Activated naive CD8-positive, alpha-beta T cell treated with anti-CD3 and anti-CD28 coated beads, Interleukin-2, amount 50 U/mL, for 24 hours (primary cell): ENCODE data around the gene MYO6.
"Not testable (repeated sequence)": the region's sequence is repeated elsewhere in the genome, so short reads cannot be mapped to it uniquely, and the experiment has no call there.

Experiments used
- ATAC-seq: fragments of 150-1000 bp; cut with Tn5 transposase; one replicate; pipeline ENCODE4 v1.10.0; 2021
- DNase-seq: peaks from one replicate; pipeline ENCODE4 v3.0.0; 2021
- H3K27ac Mint-ChIP-seq: one replicate; pipeline ENCODE4 v1.8.0; 2021; ENCODE audit warnings: mild to moderate bottlenecking, mixed read lengths
- H3K27me3 Mint-ChIP-seq: one replicate; pipeline ENCODE4 v1.8.0; 2021; ENCODE audit warnings: mixed read lengths
- H3K36me3 Mint-ChIP-seq: one replicate; pipeline ENCODE4 v1.8.0; 2021; ENCODE audit warnings: low read depth, mixed read lengths
- H3K4me1 Mint-ChIP-seq: one replicate; pipeline ENCODE4 v1.8.0; 2021; ENCODE audit warnings: mixed read lengths
- H3K4me3 Mint-ChIP-seq: one replicate; pipeline ENCODE4 v1.8.0; 2021; ENCODE audit warnings: mild to moderate bottlenecking, moderate library complexity, mixed read lengths
- H3K9me3 Mint-ChIP-seq: one replicate; pipeline ENCODE4 v1.8.0; 2021; ENCODE audit warnings: mixed read lengths

Gene MYO6

DNA sequence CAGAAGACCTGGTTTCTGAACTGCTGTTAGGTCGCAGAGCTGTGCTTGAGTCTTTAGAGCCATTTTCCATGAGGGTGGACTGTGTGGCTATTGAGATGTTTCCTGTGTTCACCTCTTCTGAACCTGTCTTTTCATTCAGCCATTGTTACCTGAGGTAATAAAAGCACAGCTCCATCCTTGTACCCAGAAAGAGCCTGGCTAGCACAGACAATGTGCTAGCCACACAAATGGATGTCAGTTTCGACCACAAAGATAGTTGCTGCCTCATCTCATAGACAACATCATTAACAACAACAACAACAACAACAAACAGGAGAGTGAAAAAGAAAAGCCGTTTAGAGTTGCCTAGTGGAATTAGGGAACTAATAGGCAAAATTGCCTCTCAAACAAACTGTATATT lies 114.7 kb downstream of the MYO6 start:
- no peaks in the 10 kb centered on the region for H3K4me1 Mint-ChIP-seq
- H3K27me3 Mint-ChIP-seq, result peaks cover 2% of the 10 kb centered on the region
- DNase-seq (no peak), ATAC-seq (no peak)
- H3K27ac Mint-ChIP-seq, result no peak overlapping the region
- H3K9me3 Mint-ChIP-seq, result no peaks in the 10 kb centered on the region
- H3K4me3 Mint-ChIP-seq, result no peak overlapping the region
- no peaks in the 10 kb centered on the region for H3K36me3 Mint-ChIP-seq

GRCh38 chr6:75864446-75864845 lies 115.4 kb downstream of the MYO6 start:
- H3K4me1 Mint-ChIP-seq, result no peaks in the 10 kb centered on the region
- ATAC-seq, result no peak
- no peak for DNase-seq
- no peaks in the 10 kb centered on the region for H3K36me3 Mint-ChIP-seq
- H3K4me3 Mint-ChIP-seq, result no peak overlapping the region
- peaks cover 2% of the 10 kb centered on the region for H3K27me3 Mint-ChIP-seq
- H3K27ac Mint-ChIP-seq, result no peak overlapping the region
- no peaks in the 10 kb centered on the region for H3K9me3 Mint-ChIP-seq

DNA sequence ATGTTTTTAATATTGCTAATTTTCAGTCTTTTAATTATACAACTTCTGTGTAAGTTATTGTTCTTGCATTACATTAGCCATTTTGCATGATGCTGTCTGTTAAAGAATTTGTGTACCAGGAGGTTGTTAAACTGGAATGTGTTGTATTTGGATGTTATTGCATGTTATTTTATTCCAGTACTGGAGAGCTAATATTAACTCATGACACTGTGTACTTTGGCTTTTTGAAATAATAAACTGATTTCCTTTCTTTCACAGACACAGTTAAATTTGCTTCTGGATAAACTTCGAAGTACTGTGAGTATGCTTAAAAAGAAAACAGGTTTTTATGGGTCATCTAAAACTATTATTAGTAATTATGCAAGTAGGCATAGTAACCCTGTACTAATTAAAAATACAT lies 121.3 kb downstream of the MYO6 start:
- Mint-ChIP-seq H3K9me3 (no peaks in the 10 kb centered on the region), H3K36me3 (no peaks in the 10 kb centered on the region), H3K27me3 (no peaks in the 10 kb centered on the region), H3K27ac (no peak overlapping the region), H3K4me3 (no peak overlapping the region), H3K4me1 (no peaks in the 10 kb centered on the region)
- DNase-seq, result no peak
- no peak for ATAC-seq

- Mint-ChIP-seq H3K9me3 (no peaks in the 10 kb centered on the region), H3K27me3 (no peaks in the 10 kb centered on the region), H3K27ac (no peak overlapping the region), H3K4me3 (no peak overlapping the region), H3K36me3 (no peaks in the 10 kb centered on the region), H3K4me1 (no peaks in the 10 kb centered on the region)
- DNase-seq (no peak), ATAC-seq (no peak)
These were observed 125.2 kb downstream of the MYO6 start for GRCh38 chr6:75874224-75874623.

GRCh38 chr6:75876152-75876551 lies 127.1 kb downstream of the MYO6 start:
- no peaks in the 10 kb centered on the region for H3K4me1 Mint-ChIP-seq

DNA sequence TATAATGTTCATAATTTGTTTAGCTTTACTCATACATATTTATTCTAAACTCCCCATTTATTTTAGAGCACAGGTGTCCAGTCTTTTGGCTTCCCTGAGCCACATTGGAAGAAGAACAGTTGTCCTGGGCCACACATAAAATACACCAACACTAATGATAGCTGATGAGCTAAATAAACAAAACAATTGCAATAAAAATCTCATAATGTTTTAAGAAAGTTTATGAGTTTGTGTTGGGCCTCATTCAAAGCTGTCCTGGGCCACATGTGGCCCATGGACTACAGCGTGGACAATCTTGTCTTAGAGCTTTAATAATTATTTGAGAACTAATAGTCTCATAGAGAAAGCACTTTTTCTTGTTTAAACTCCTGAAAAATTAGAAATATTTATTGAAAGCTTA lies 131.3 kb downstream of the MYO6 start:
- Mint-ChIP-seq H3K27me3 (no peaks in the 10 kb centered on the region), H3K4me1 (no peaks in the 10 kb centered on the region), H3K4me3 (no peak overlapping the region), H3K9me3 (no peaks in the 10 kb centered on the region), H3K27ac (no peak overlapping the region), H3K36me3 (no peaks in the 10 kb centered on the region)
- no peak for DNase-seq
- ATAC-seq, result no peak

More at GRCh38 chr6:75876152-75876551, 127.1 kb downstream of the MYO6 start:
- no peak overlapping the region for H3K4me3 Mint-ChIP-seq
- ATAC-seq (no peak), DNase-seq (no peak)
- no peaks in the 10 kb centered on the region for H3K9me3 Mint-ChIP-seq
- no peak overlapping the region for H3K27ac Mint-ChIP-seq
- H3K36me3 Mint-ChIP-seq, result no peaks in the 10 kb centered on the region
- H3K27me3 Mint-ChIP-seq, result no peaks in the 10 kb centered on the region

- DNase-seq, result no peak
- H3K4me3 Mint-ChIP-seq, result no peak overlapping the region
- H3K27ac Mint-ChIP-seq, result no peak overlapping the region
- peak; percentile 24 for ATAC-seq
- no peaks in the 10 kb centered on the region for H3K4me1 Mint-ChIP-seq
- H3K27me3 Mint-ChIP-seq, result no peaks in the 10 kb centered on the region
- H3K36me3 Mint-ChIP-seq, result no peaks in the 10 kb centered on the region
- H3K9me3 Mint-ChIP-seq, result no peaks in the 10 kb centered on the region
These were observed 133.7 kb downstream of the MYO6 start for GRCh38 chr6:75882734-75883133.

DNA sequence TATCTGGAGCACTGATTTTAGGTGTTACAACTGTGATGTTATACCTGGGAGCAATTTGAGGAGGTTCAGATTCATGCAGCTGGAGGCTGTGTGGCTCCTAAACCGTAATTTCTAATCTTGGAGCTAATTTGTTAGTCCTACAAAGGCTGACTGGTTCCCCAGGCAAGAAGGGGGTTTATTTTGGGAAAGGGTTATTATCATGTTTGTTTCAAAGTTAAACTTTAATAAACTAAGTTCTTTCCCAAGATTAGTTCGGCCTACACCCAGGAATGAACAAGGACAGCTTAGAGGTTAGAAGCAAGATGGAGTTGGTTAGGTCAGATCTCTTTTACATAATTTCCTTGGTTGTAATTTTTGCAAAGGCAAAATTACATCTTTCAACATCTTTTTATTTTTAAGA lies 135.8 kb downstream of the MYO6 start:
- no peak for ATAC-seq
- Mint-ChIP-seq H3K4me3 (no peak overlapping the region), H3K36me3 (no peaks in the 10 kb centered on the region), H3K4me1 (no peaks in the 10 kb centered on the region), H3K27ac (no peak overlapping the region), H3K27me3 (no peaks in the 10 kb centered on the region), H3K9me3 (no peaks in the 10 kb centered on the region)
- DNase-seq, result no peak

GRCh38 chr6:75892384-75892783 lies 143.3 kb downstream of the MYO6 start:
- ATAC-seq (no peak), DNase-seq (no peak)
- no peaks in the 10 kb centered on the region for H3K36me3 Mint-ChIP-seq
- no peaks in the 10 kb centered on the region for H3K4me1 Mint-ChIP-seq
- H3K27me3 Mint-ChIP-seq, result no peaks in the 10 kb centered on the region
- no peaks in the 10 kb centered on the region for H3K9me3 Mint-ChIP-seq
- no peak overlapping the region for H3K27ac Mint-ChIP-seq
- H3K4me3 Mint-ChIP-seq, result no peak overlapping the region

- no peak overlapping the region for H3K27ac Mint-ChIP-seq
- H3K4me3 Mint-ChIP-seq, result no peak overlapping the region
- H3K4me1 Mint-ChIP-seq, result no peaks in the 10 kb centered on the region
- H3K36me3 Mint-ChIP-seq, result no peaks in the 10 kb centered on the region
- ATAC-seq (no peak), DNase-seq (no peak)
- H3K27me3 Mint-ChIP-seq, result no peaks in the 10 kb centered on the region
- no peaks in the 10 kb centered on the region for H3K9me3 Mint-ChIP-seq
These were observed 144.2 kb downstream of the MYO6 start for GRCh38 chr6:75893058-75893775.

DNA sequence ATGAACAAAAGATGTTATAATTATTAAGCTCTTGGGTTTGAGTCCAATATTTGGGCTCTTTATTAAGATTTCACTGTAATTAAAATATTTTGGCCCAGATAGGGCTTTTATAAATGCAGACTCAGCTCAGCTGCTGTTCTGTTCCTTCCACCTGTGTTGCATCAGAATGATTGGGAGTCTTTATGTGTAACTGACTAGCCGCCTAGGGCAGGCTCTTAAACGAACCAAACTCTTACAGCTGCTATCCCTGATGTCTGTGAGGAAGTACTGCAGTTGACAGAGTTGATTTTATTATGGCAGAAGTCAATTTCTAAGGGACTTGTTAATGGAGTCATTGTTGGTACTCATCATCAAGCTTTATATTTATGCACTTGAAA lies 144.7 kb downstream of the MYO6 start:
- Mint-ChIP-seq H3K4me1 (no peaks in the 10 kb centered on the region), H3K36me3 (no peaks in the 10 kb centered on the region), H3K27me3 (no peaks in the 10 kb centered on the region), H3K9me3 (no peaks in the 10 kb centered on the region), H3K27ac (no peak overlapping the region), H3K4me3 (no peak overlapping the region)
- DNase-seq (no peak), ATAC-seq (no peak)

DNA sequence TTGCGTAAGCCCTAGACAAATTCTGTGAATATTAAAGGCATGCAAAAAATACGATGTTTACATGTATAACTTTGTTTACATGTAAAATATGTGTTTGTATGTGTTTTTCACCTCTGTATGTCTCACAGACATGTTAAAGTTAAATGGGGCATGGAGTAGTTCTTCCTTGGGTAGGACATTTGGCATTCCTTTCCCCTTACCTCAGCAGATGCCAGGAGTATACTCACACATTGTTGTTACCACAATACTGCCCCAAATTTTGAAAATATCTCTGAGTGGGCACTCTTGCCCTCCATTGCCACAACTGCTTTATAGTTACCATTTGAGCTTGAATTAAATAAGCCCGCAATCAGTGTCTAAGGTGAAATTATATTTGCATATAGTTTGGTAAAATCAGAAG lies 147.5 kb downstream of the MYO6 start:
- ATAC-seq (no peak), DNase-seq (no peak)
- Mint-ChIP-seq H3K27me3 (no peaks in the 10 kb centered on the region), H3K27ac (no peak overlapping the region), H3K4me1 (no peaks in the 10 kb centered on the region), H3K36me3 (no peaks in the 10 kb centered on the region), H3K9me3 (no peaks in the 10 kb centered on the region), H3K4me3 (no peak overlapping the region)

DNA sequence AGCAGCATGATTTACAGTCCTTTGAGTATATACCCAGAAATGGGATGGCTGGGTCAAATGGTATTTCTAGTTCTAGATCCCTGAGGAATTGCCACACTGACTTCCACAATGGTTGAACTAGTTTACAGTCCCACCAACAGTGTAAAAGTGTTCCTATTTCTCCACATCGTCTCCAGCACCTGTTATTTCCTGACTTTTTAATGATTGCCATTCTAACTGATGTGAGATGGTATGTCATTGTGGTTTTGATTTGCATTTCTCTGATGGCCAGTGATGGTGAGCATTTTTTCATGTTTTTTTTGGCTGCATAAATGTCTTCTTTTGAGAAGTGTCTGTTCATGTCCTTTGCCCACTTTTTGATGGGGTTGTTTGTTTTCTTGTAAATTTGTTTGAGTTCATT lies 151.2 kb downstream of the MYO6 start:
- not testable (repeated sequence) for H3K4me3 Mint-ChIP-seq, H3K36me3 Mint-ChIP-seq, H3K27me3 Mint-ChIP-seq, H3K4me1 Mint-ChIP-seq, H3K9me3 Mint-ChIP-seq, H3K27ac Mint-ChIP-seq, DNase-seq, ATAC-seq

DNA sequence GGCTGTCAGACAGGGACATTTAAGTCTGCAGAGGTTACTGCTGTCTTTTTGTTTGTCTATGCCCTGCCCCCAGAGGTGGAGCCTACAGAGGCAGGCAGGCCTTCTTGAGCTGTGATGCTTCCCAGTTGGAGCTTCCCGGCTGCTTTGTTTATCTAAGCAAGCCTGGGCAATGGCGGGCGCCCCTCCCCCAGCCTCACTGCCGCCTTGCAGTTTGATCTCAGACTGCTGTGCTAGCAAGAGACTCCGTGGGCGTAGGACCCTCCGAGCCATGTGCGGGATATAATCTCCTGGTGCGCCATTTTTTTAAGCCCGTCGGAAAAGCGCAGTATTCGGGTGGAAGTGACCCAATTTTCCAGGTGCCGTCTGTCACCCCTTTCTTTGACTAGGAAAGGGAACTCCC lies 156.1 kb downstream of the MYO6 start:
- not testable (repeated sequence) for DNase-seq, H3K27me3 Mint-ChIP-seq, H3K9me3 Mint-ChIP-seq

DNA sequence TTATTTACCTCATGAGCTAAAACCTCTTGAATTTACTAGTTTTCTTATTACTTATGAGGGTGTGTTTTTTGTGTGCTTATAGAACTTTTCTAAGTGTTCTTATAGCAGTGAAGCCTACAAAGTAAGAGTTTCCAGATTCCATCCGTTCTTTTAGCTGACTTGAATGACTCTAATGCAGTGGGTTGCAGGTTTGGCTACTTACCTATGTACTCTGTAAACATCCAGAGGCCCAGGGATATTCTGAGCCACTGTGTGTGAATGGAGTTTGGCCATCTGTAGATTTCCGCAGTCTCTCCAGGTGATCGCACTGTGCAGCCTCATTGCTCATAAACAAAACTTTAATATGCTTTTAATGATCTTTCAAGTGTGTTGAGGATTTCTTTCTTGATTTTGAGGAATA lies 157.8 kb downstream of the MYO6 start:
- no peak for DNase-seq
- Mint-ChIP-seq H3K4me1 (no peaks in the 10 kb centered on the region), H3K27ac (no peak overlapping the region), H3K36me3 (no peaks in the 10 kb centered on the region), H3K4me3 (no peak overlapping the region), H3K27me3 (no peaks in the 10 kb centered on the region), H3K9me3 (no peaks in the 10 kb centered on the region)
- no peak for ATAC-seq

More for the DNA sequence above, 156.1 kb downstream of the MYO6 start:
- not testable (repeated sequence) for H3K4me1 Mint-ChIP-seq, ATAC-seq, H3K27ac Mint-ChIP-seq, H3K4me3 Mint-ChIP-seq, H3K36me3 Mint-ChIP-seq

- Mint-ChIP-seq H3K27ac (no peak overlapping the region), H3K4me1 (no peaks in the 10 kb centered on the region), H3K4me3 (no peak overlapping the region), H3K27me3 (no peaks in the 10 kb centered on the region), H3K36me3 (no peaks in the 10 kb centered on the region), H3K9me3 (no peaks in the 10 kb centered on the region)
- DNase-seq, result no peak
- no peak for ATAC-seq
These were observed 158.4 kb downstream of the MYO6 start for GRCh38 chr6:75907444-75907843.
